Activated naive CD4-positive, alpha-beta T cell treated with anti-CD3 and anti-CD28 coated beads, Interleukin-2, amount 50 U/mL, for 24 hours (primary cell): Measurements from ENCODE around the gene BATF3.
"Not testable (repeated sequence)": the region's sequence is repeated elsewhere in the genome, so short reads cannot be mapped to it uniquely, and the experiment has no call there.

ENCODE experiments used
- H3K27ac Mint-ChIP-seq: one replicate; pipeline ENCODE4 v1.8.0; 2021; ENCODE audit warnings: mild to moderate bottlenecking, mixed read lengths
- H3K27me3 Mint-ChIP-seq: one replicate; pipeline ENCODE4 v1.8.0; 2021; ENCODE audit warnings: mixed read lengths
- H3K36me3 Mint-ChIP-seq: one replicate; pipeline ENCODE4 v1.8.0; 2021; ENCODE audit warnings: mixed read lengths
- H3K4me1 Mint-ChIP-seq: one replicate; pipeline ENCODE4 v1.8.0; 2021; ENCODE audit warnings: mixed read lengths
- H3K4me3 Mint-ChIP-seq: one replicate; pipeline ENCODE4 v1.8.0; 2021; ENCODE audit warnings: mild to moderate bottlenecking, mixed read lengths
- H3K9me3 Mint-ChIP-seq: one replicate; pipeline ENCODE4 v1.8.0; 2021; ENCODE audit warnings: mixed read lengths

The BATF3 gene

GRCh38 chr1:212641956-212642355 lies 57.7 kb downstream of the BATF3 start:
- H3K36me3 Mint-ChIP-seq, result peaks cover 4% of the 10 kb centered on the region
- peaks cover 7% of the 10 kb centered on the region for H3K9me3 Mint-ChIP-seq
- no peak overlapping the region for H3K27ac Mint-ChIP-seq
- peaks cover 6% of the 10 kb centered on the region for H3K4me1 Mint-ChIP-seq
- H3K4me3 Mint-ChIP-seq, result no peak overlapping the region
- peaks cover 5% of the 10 kb centered on the region for H3K27me3 Mint-ChIP-seq

GRCh38 chr1:212640223-212640878 lies 59.3 kb downstream of the BATF3 start:
- Mint-ChIP-seq H3K9me3 (peaks cover 7% of the 10 kb centered on the region), H3K4me3 (no peak overlapping the region), H3K36me3 (peaks cover 4% of the 10 kb centered on the region), H3K27ac (no peak overlapping the region), H3K4me1 (peaks cover 23% of the 10 kb centered on the region), H3K27me3 (peaks cover 5% of the 10 kb centered on the region)

- not testable (repeated sequence) for H3K4me3 Mint-ChIP-seq, H3K27me3 Mint-ChIP-seq, H3K27ac Mint-ChIP-seq, H3K9me3 Mint-ChIP-seq, H3K36me3 Mint-ChIP-seq
- H3K4me1 Mint-ChIP-seq, result peaks cover 30% of the 10 kb centered on the region
Measured at GRCh38 chr1:212639524-212639923, 60.1 kb downstream of the BATF3 start.

- Mint-ChIP-seq H3K27me3 (peaks cover 5% of the 10 kb centered on the region), H3K9me3 (peaks cover 7% of the 10 kb centered on the region), H3K27ac (no peak overlapping the region), H3K36me3 (peaks cover 7% of the 10 kb centered on the region), H3K4me3 (no peak overlapping the region), H3K4me1 (peaks cover 30% of the 10 kb centered on the region)
Measured at GRCh38 chr1:212638492-212639151, 61.0 kb downstream of the BATF3 start.

- Mint-ChIP-seq H3K4me1 (peaks cover 30% of the 10 kb centered on the region), H3K27me3 (peaks cover 5% of the 10 kb centered on the region), H3K27ac (no peak overlapping the region), H3K4me3 (no peak overlapping the region), H3K36me3 (peaks cover 7% of the 10 kb centered on the region), H3K9me3 (peaks cover 7% of the 10 kb centered on the region)
Measured at GRCh38 chr1:212637902-212638301, 61.7 kb downstream of the BATF3 start.
